HCT116 (cell line): ENCODE measurements around the gene PCSK6.

Experiments
- POLR2A ChIP-seq: IDR thresholded peaks from 2 replicates; pipeline ENCODE4 v1.7.0; 2011; ENCODE audit warnings: borderline replicate concordance; ENCODE audit not compliant: insufficient read depth, insufficient read length; ENCODE audit errors: extremely low read depth
- RAD21 ChIP-seq: IDR thresholded peaks from 2 replicates; pipeline ENCODE4 v1.6.1; 2012; ENCODE audit warnings: low read depth, mild to moderate bottlenecking
- YY1 ChIP-seq: IDR thresholded peaks from 2 replicates; pipeline ENCODE4 v1.6.1; 2011; ENCODE audit warnings: low read length, low read depth, moderate library complexity, mild to moderate bottlenecking; ENCODE audit not compliant: insufficient replicate concordance; ENCODE audit errors: extremely low read depth
- ZFX ChIP-seq: fragments of 450-650 bp; IDR thresholded peaks from 2 replicates; pipeline ENCODE4 v1.6.1; 2017
- TF ChIP-seq, protein P1 (sequence below), 3 experiments: fragments of 200-600 bp in 1 of 3; sonication (generic) in 1 of 3; IDR thresholded peaks in 2 of 3; conservative IDR thresholded peaks in 1 of 3; 2 replicates each; pipeline ENCODE4 v1.5.1; 2012 to 2017; ENCODE audit warnings: low read depth in 2 of 3, low read length in 2 of 3, antibody characterized with exemption in 1 of 3, borderline replicate concordance in 1 of 3, control low read depth in 1 of 3, mild to moderate bottlenecking in 1 of 3, mixed read lengths in 1 of 3, mixed run types in 1 of 3, moderate library complexity in 1 of 3; ENCODE audit not compliant: insufficient read depth in 1 of 3
- TF ChIP-seq, protein P2 (sequence below): IDR thresholded peaks from 2 replicates; pipeline ENCODE4 v1.6.1; 2012

DNA sequence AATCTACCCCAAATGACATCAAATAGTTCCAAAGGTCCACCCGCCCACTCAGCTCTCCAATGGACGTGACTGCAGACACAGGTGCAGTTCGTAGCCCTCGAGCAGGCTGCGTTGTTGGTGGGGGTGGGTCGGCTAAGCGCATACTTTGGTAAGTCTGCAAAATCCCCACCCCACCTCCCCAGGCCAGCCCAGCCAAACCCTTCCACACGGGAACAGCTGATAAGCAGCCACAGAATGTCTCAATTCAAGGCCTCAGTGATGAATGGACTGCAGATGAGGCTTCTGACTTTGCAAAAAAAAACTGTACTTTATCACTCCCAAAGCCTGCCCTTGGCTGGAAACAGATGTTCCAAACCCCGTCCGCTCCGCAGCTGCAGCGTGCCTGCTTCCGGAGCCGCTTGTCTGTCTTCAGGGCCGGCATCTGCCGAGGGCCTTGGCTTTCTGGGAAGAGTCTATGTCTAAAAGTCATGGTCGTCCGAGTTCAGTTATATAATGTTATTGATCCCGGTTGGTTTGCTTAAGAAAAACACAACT lies 38.2 kb downstream of the PCSK6 start:
- TF ChIP-seq ZFX: no peak
- no peak for TF ChIP-seq POLR2A
- TF ChIP-seq, protein P1, sequence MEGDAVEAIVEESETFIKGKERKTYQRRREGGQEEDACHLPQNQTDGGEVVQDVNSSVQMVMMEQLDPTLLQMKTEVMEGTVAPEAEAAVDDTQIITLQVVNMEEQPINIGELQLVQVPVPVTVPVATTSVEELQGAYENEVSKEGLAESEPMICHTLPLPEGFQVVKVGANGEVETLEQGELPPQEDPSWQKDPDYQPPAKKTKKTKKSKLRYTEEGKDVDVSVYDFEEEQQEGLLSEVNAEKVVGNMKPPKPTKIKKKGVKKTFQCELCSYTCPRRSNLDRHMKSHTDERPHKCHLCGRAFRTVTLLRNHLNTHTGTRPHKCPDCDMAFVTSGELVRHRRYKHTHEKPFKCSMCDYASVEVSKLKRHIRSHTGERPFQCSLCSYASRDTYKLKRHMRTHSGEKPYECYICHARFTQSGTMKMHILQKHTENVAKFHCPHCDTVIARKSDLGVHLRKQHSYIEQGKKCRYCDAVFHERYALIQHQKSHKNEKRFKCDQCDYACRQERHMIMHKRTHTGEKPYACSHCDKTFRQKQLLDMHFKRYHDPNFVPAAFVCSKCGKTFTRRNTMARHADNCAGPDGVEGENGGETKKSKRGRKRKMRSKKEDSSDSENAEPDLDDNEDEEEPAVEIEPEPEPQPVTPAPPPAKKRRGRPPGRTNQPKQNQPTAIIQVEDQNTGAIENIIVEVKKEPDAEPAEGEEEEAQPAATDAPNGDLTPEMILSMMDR (IDR thresholded peaks at IDR 0.05 in 2 of 3, conservative IDR thresholded peaks at IDR 0.05 in 1 of 3; ENCODE audit: borderline replicate concordance in 1 of 3, insufficient read depth in 1 of 3, low read depth in 2 of 3, low read length in 2 of 3): no peak
- TF ChIP-seq, protein P2, sequence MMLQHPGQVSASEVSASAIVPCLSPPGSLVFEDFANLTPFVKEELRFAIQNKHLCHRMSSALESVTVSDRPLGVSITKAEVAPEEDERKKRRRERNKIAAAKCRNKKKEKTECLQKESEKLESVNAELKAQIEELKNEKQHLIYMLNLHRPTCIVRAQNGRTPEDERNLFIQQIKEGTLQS: no peak
- TF ChIP-seq RAD21: no peak
- no peak for TF ChIP-seq YY1
